Left lobe of liver (tissue), 2 donors: ENCODE measurements around the gene NUPR2. TPM values are rescaled to one million over a fixed set of nuclear protein-coding genes. Genes with fewer than 3 reads are reported as not detected.
"Not testable (repeated sequence)": the region's sequence is repeated elsewhere in the genome, so short reads cannot be mapped to it uniquely, and the experiment has no call there.

Source experiments
- ATAC-seq: fragments of 200-7000 bp; cut with Tn5 transposase; one replicate; pipeline ENCODE4 v1.9.1; 2020; ENCODE audit warnings: mild to moderate bottlenecking, moderate library complexity
- DNase-seq: peaks from one replicate; pipeline ENCODE4 v3.0.0-alpha.2; 2020; ENCODE audit warnings: low spot score
- total RNA-seq: library from RNA; stranded (reverse); gene quantifications from one replicate; pipeline ENCODE4 v1.2.1, GENCODE V29; 2021
- donor health status: DM: no; HTN: no; CAD: no; lungs with moderate emphysema.
- donor health status: DM: no; HTN: yes; CAD: no.

The NUPR2 gene
- total RNA-seq: not detected

- ATAC-seq: no peak
Observed at GRCh38 chr7:56115852-56116538, at the start of gene NUPR2. TSS of gene NUPR2 (minus strand) at chr7:56116417. CDS start at chr7:56116314, 103 bp downstream.

GRCh38 chr7:56157238-56157790 lies 41.1 kb upstream of the NUPR2 start:
- DNase-seq (no peak), ATAC-seq (no peak)

More at GRCh38 chr7:56115852-56116538, at the start of gene NUPR2:
- no peak for DNase-seq

GRCh38 chr7:56131062-56131461 lies 14.8 kb upstream of the NUPR2 start:
- not testable (repeated sequence) for DNase-seq
- peak; percentile 31 for ATAC-seq

GRCh38 chr7:56127241-56127975 lies 11.2 kb upstream of the NUPR2 start:
- no peak for ATAC-seq
- DNase-seq: no peak

- no peak for DNase-seq
- ATAC-seq: no peak
Observed at GRCh38 chr7:56125831-56126230, 9.6 kb upstream of the NUPR2 start.

- DNase-seq: no peak
- no peak for ATAC-seq
Observed at GRCh38 chr7:56124981-56125380, 8.8 kb upstream of the NUPR2 start.

- ATAC-seq: no peak
- DNase-seq: no peak
Observed at GRCh38 chr7:56121440-56121839, 5.2 kb upstream of the NUPR2 start.

- not testable (repeated sequence) for ATAC-seq, DNase-seq
Observed at GRCh38 chr7:56112244-56112643, 4.0 kb downstream of the NUPR2 start.

- ATAC-seq: no peak
- DNase-seq: no peak
Observed at GRCh38 chr7:56110611-56111010, 5.6 kb downstream of the NUPR2 start.

GRCh38 chr7:56107954-56108258 lies 8.3 kb downstream of the NUPR2 start:
- no peak for DNase-seq
- no peak for ATAC-seq

GRCh38 chr7:56106108-56107073 lies 9.8 kb downstream of the NUPR2 start, which contains the start of gene CHCHD2:
TSS of gene CHCHD2 (minus strand) at chr7:56106476. CDS start at chr7:56106413, 63 bp downstream.
- ATAC-seq: peak; percentile 99
- peak; percentile 97 for DNase-seq

GRCh38 chr7:56105508-56105907 lies 10.7 kb downstream of the NUPR2 start:
- no peak for DNase-seq
- ATAC-seq: peak; percentile 23

GRCh38 chr7:56104138-56104537 lies 12.1 kb downstream of the NUPR2 start:
- not testable (repeated sequence) for ATAC-seq, DNase-seq

- DNase-seq: no peak
- no peak for ATAC-seq
Observed at GRCh38 chr7:56099653-56100052, 16.6 kb downstream of the NUPR2 start.

- DNase-seq, ATAC-seq: not testable (repeated sequence)
Observed at GRCh38 chr7:56098187-56099008, 17.8 kb downstream of the NUPR2 start.

GRCh38 chr7:56097700-56098099 lies 18.5 kb downstream of the NUPR2 start:
- ATAC-seq (peak; percentile 55), DNase-seq (no peak)

- peak; percentile 97 for ATAC-seq
- peak; percentile 90 for DNase-seq
Observed at GRCh38 chr7:56092789-56093531, 23.3 kb downstream of the NUPR2 start, which contains the start of gene PHKG1. TSS of gene PHKG1 (minus strand) at chr7:56092952. CDS start at chr7:56088941, 4,011 bp downstream.

- peak; percentile 61 for ATAC-seq
- not testable (repeated sequence) for DNase-seq
Observed at GRCh38 chr7:56092388-56092787, 23.8 kb downstream of the NUPR2 start.

GRCh38 chr7:56091591-56091990 lies 24.6 kb downstream of the NUPR2 start:
- ATAC-seq: no peak
- no peak for DNase-seq
